ENCODE results near the gene TIPARP.

TIPARP gene

DNA sequence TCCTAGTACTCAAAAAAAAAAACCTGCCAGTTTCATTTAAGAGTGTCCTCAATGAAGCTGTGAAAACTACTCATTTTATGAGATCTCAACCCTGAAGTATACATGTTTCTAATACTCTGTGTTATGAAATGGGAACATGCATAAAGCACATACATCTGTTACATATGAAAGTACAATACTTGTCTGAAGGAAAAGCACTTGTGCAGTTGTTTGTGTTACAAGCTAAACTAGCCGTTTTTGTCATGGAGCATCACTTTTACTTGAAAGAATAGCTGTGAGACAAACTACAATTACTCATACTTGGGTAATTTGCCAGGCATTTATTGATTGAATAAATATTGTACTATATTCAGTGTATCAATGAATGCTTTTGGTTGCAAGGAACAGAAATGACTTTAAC lies 72.7 kb downstream of the TIPARP start:
- no peak for DNase-seq

DNA sequence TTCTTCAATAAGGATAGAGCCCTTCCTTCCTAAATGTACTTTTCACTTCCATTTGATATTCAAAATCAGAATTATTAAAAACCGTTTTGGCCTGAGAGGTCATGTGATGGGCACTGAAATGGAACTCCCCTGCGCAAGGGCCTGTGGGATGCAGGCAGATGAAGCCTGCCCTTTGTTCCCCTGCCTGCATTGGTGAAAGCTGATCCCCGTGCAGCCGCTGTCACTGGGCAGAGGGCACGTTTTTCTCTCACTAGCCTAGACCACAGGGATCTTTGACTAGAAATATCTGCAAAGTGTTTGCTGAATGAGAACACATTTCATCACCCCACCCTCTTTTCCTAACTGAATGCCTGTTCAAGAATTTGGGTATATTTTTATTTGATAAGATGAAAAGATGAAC lies 74.9 kb downstream of the TIPARP start:
- no peak for DNase-seq

- DNase-seq = no peak
These were observed 75.9 kb downstream of the TIPARP start for GRCh38 chr3:156750191-156750873.

GRCh38 chr3:156750874-156751245 lies 76.5 kb downstream of the TIPARP start:
- no peak for DNase-seq

GRCh38 chr3:156751461-156752025 lies 77.2 kb downstream of the TIPARP start:
- no peak for DNase-seq
